GM23248 (cell line): ENCODE results near the gene ATG7.

ENCODE experiments used
- EZH2 ChIP-seq: fragments of 200-600 bp; sonication (generic); IDR thresholded peaks from 2 replicates; pipeline ENCODE4 v1.6.1; 2018; ENCODE audit warnings: antibody characterized with exemption, mild to moderate bottlenecking; ENCODE audit not compliant: insufficient read depth, poor library complexity, severe bottlenecking
- EZH2phosphoT487 ChIP-seq: fragments of 200-600 bp; sonication (generic); IDR thresholded peaks from 2 replicates; pipeline ENCODE4 v1.6.1; 2018; ENCODE audit warnings: antibody characterized with exemption, moderate library complexity, mild to moderate bottlenecking, low read depth; ENCODE audit not compliant: insufficient read depth

- TF ChIP-seq EZH2phosphoT487 (no peak), EZH2 (no peak)
These were observed 222.1 kb downstream of the ATG7 start for GRCh38 chr3:11494131-11494916.
